CD4-positive, alpha-beta T cell (primary cell): ENCODE data around the gene DEPDC4. TPM values are rescaled to one million over a fixed set of nuclear protein-coding genes. Genes with fewer than 3 reads are reported as not detected.

Experiments used
- ATAC-seq: fragments of 200-7000 bp; cut with Tn5 transposase; one replicate; pipeline ENCODE4 v1.10.0; 2022; ENCODE audit warnings: mild to moderate bottlenecking; ENCODE audit not compliant: poor library complexity
- CTCF ChIA-PET: fragments of 350-600 bp; sonication (Branson Sonifier 250); formaldehyde crosslinking; loops from one replicate; lab custom pipeline; 2021; ENCODE audit warnings: antibody characterized with exemption, inconsistent platforms; lab: Charles Lee
- POLR2A ChIA-PET: fragments of 350-600 bp; sonication (Branson Sonifier 250); formaldehyde crosslinking; loops from one replicate; lab custom pipeline; 2021; ENCODE audit warnings: antibody characterized with exemption, inconsistent platforms; lab: Charles Lee
- DNase-seq, 14 experiments: peaks; one replicate each; pipeline ENCODE4 v3.0.0-alpha.2; 2013 to 2020; ENCODE audit warnings: mixed read lengths in 2 of 14
- H3K27ac ChIP-seq, 2 donors: one replicate each; pipeline versions ENCODE4 v1.5.1 to v1.7.0; 2013; ENCODE audit warnings: low read length in 2 of 2, low read depth in 1 of 2, mild to moderate bottlenecking in 1 of 2
- H3K27me3 ChIP-seq, 2 experiments: 1 replicate in 1 of 2; 2 replicates in 1 of 2; pipeline versions ENCODE4 v1.6.1 to v1.7.0; 2013; ENCODE audit warnings: low read length in 2 of 2, control low read depth in 1 of 2, mild to moderate bottlenecking in 1 of 2, moderate library complexity in 1 of 2; ENCODE audit not compliant: insufficient read depth in 2 of 2, control insufficient read depth in 1 of 2
- H3K36me3 ChIP-seq: one replicate; pipeline ENCODE4 v1.6.1; 2013; ENCODE audit warnings: low read length, control low read depth; ENCODE audit not compliant: insufficient read depth
- H3K4me1 ChIP-seq: one replicate; pipeline ENCODE4 v1.6.1; 2013; ENCODE audit warnings: low read length, control low read depth; ENCODE audit not compliant: insufficient read depth
- H3K4me3 ChIP-seq: one replicate; pipeline ENCODE4 v1.5.1; 2013; ENCODE audit warnings: mild to moderate bottlenecking, low read length, moderate library complexity
- H3K9me3 ChIP-seq, 2 experiments: 1 replicate in 1 of 2; 2 replicates in 1 of 2; pipeline versions ENCODE4 v1.6.1 to v1.7.0; 2013; ENCODE audit warnings: low read length in 2 of 2, mild to moderate bottlenecking in 2 of 2, control low read depth in 1 of 2, moderate library complexity in 1 of 2; ENCODE audit not compliant: control insufficient read depth in 1 of 2, insufficient read depth in 1 of 2
- H3K27ac Mint-ChIP-seq: one replicate; pipeline ENCODE4 v1.8.0; 2020; ENCODE audit warnings: mixed read lengths
- H3K27me3 Mint-ChIP-seq: one replicate; pipeline ENCODE4 v1.8.0; 2021; ENCODE audit warnings: mixed read lengths
- H3K36me3 Mint-ChIP-seq: one replicate; pipeline ENCODE4 v1.8.0; 2021; ENCODE audit warnings: low read depth, mixed read lengths
- H3K4me1 Mint-ChIP-seq: one replicate; pipeline ENCODE4 v1.8.0; 2021; ENCODE audit warnings: low read depth, mixed read lengths
- H3K4me3 Mint-ChIP-seq: one replicate; pipeline ENCODE4 v1.8.0; 2020; ENCODE audit warnings: mild to moderate bottlenecking, mixed read lengths
- H3K9me3 Mint-ChIP-seq: one replicate; pipeline ENCODE4 v1.8.0; 2020; ENCODE audit warnings: mixed read lengths
- intact Hi-C, 2 experiments: fragments of 100-400 bp; cut with DNase I in 1 of 2; cut with micrococcal nuclease in 1 of 2; formaldehyde crosslinking; loops; one replicate each; pipeline versions ENCODE4 v1.15.1 to v1.9.0; 2023 to 2025; cut with DNase I, micrococcal nuclease
- total RNA-seq, 174 experiments: library from RNA in 2 of 174; stranded (reverse) in 2 of 174; gene quantifications; one replicate each; pipeline ENCODE4 v1.2.3 and lab custom pipeline; 2021 to 2026
- TF ChIP-seq, protein P1 (sequence below): fragments of 200-600 bp; IDR thresholded peaks from one replicate; pipeline ENCODE4 v1.8.0; 2022; ENCODE audit warnings: antibody characterized with exemption, mild to moderate bottlenecking

The DEPDC4 gene
- total RNA-seq, 2 experiments from 2014 or later = 0.27 to 0.50 TPM

DNA sequence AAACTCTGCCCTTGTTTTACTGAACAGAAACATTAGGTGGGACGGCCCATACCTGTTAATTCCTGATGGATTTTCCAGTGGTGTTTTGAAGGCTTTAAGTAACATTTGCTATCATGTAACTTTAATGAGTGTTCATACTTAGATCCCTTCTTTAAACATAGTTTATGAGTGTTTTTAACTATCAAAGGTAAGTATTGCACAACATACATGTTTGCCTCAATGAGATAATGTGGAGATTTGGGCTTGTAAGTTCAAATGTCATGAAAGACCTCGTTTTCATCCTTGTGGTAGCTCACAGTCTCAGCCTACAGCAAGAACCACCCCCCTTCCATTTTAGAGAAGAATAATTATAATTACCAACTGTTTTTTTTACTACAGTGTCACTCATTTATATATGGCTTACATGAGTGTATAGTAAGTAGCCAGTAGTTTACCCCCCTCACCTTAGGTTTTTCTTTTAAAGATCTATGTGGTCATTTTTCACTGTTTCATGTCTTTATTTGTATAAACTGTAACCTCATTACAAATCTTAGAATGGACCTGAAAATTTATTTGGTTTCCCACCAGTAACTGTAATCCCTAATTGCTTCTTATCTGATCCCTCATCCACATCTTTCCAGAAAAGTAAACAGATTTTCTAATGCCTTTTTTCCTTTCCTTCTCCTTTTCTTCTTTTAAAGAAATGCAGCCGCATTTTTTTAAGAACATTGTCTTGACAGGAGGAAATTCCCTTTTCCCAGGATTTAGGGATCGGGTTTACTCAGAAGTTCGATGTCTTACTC lies 47.4 kb downstream of the DEPDC4 start:
- no peaks in the 10 kb centered on the region for H3K4me1 Mint-ChIP-seq
- Histone ChIP-seq H3K27me3 (no peaks in the 10 kb centered on the region), H3K4me1 (no peaks in the 10 kb centered on the region), H3K4me3 (no peak overlapping the region), H3K27ac (no peak overlapping the region), H3K36me3 (peaks cover 78% of the 10 kb centered on the region), H3K9me3 (no peaks in the 10 kb centered on the region)
- peaks cover 82% of the 10 kb centered on the region for H3K36me3 Mint-ChIP-seq
- H3K9me3 Mint-ChIP-seq = no peaks in the 10 kb centered on the region
- no peaks in the 10 kb centered on the region for H3K27me3 Mint-ChIP-seq
- ATAC-seq (no peak), DNase-seq (no peak)
- intact Hi-C loops = no loop called here
- TF ChIP-seq, protein P1, sequence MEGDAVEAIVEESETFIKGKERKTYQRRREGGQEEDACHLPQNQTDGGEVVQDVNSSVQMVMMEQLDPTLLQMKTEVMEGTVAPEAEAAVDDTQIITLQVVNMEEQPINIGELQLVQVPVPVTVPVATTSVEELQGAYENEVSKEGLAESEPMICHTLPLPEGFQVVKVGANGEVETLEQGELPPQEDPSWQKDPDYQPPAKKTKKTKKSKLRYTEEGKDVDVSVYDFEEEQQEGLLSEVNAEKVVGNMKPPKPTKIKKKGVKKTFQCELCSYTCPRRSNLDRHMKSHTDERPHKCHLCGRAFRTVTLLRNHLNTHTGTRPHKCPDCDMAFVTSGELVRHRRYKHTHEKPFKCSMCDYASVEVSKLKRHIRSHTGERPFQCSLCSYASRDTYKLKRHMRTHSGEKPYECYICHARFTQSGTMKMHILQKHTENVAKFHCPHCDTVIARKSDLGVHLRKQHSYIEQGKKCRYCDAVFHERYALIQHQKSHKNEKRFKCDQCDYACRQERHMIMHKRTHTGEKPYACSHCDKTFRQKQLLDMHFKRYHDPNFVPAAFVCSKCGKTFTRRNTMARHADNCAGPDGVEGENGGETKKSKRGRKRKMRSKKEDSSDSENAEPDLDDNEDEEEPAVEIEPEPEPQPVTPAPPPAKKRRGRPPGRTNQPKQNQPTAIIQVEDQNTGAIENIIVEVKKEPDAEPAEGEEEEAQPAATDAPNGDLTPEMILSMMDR = no peak
- POLR2A ChIA-PET = no interaction called here
- no peak overlapping the region for H3K4me3 Mint-ChIP-seq
- CTCF ChIA-PET = no interaction called here
- no peak overlapping the region for H3K27ac Mint-ChIP-seq

DNA sequence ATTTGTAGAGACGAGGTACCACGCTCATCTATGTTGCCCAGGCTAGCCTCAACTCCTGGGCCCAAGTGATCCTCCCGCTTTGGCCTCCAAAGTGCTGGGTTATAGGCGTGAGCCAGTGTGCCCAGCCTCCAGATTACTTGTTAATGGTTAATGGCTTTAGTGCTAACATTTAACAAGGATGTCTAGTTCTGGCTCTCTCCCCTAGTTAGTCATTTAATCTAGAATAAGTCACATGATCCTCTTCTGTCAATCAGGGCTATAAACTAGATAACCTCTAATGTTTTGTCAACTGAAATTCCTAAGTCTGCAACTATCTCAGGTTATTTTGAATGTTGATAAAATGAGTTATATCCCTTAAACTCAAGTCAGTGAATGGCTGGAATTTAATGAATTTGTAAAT lies 50.5 kb downstream of the DEPDC4 start:
- H3K36me3 Mint-ChIP-seq = peaks cover 89% of the 10 kb centered on the region
- POLR2A ChIA-PET = no interaction called here
- no peaks in the 10 kb centered on the region for H3K4me1 Mint-ChIP-seq
- Histone ChIP-seq H3K4me1 (no peaks in the 10 kb centered on the region), H3K36me3 (peaks cover 83% of the 10 kb centered on the region), H3K9me3 (no peaks in the 10 kb centered on the region), H3K27ac (no peak overlapping the region), H3K27me3 (no peaks in the 10 kb centered on the region), H3K4me3 (no peak overlapping the region)
- no peaks in the 10 kb centered on the region for H3K9me3 Mint-ChIP-seq
- TF ChIP-seq, protein P1 = no peak
- no peak overlapping the region for H3K27ac Mint-ChIP-seq
- no peaks in the 10 kb centered on the region for H3K27me3 Mint-ChIP-seq
- CTCF ChIA-PET = no interaction called here
- H3K4me3 Mint-ChIP-seq = no peak overlapping the region
- intact Hi-C loops = no loop called here
- ATAC-seq (no peak), DNase-seq (no peak)

DNA sequence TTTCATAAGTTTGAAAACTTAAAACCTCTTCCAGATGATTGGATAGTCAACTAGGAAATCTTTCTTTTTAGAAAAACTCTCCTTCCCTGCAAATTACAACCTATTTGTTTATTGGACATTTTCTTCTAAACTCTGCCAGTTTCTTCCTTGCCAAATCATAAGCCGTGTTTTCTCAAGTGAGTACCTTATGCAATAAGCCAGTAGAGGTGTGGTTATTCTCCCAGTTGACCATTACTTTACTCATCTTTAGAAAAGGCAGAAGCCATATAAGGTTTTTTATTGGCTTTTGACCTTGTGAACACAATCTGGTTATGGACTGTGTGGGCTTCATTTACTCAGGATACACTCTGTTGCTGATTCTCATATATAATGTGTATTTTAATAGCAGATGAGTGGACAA lies 51.7 kb downstream of the DEPDC4 start:
- H3K4me1 ChIP-seq = no peaks in the 10 kb centered on the region
- TF ChIP-seq, protein P1 = no peak
- CTCF ChIA-PET = no interaction called here
- H3K27me3 ChIP-seq = no peaks in the 10 kb centered on the region
- Mint-ChIP-seq H3K27ac (no peak overlapping the region), H3K27me3 (no peaks in the 10 kb centered on the region), H3K4me1 (no peaks in the 10 kb centered on the region), H3K36me3 (peaks cover 90% of the 10 kb centered on the region), H3K9me3 (no peaks in the 10 kb centered on the region), H3K4me3 (no peak overlapping the region)
- H3K4me3 ChIP-seq = no peak overlapping the region
- no peaks in the 10 kb centered on the region for H3K9me3 ChIP-seq
- ATAC-seq (no peak), DNase-seq (no peak)
- peaks cover 85% of the 10 kb centered on the region for H3K36me3 ChIP-seq
- no peak overlapping the region for H3K27ac ChIP-seq
- intact Hi-C loops = no loop called here
- POLR2A ChIA-PET = no interaction called here
